ENCODE measurements around the gene ARHGAP26. TPM values are rescaled to one million over a fixed set of nuclear protein-coding genes. Genes with fewer than 3 reads are reported as not detected.

ARHGAP26 gene
- total and polyA plus RNA-seq, 2 of the 4 experiments (the other 2 are of a cell fraction) = 0.54 to 0.56 TPM

DNA sequence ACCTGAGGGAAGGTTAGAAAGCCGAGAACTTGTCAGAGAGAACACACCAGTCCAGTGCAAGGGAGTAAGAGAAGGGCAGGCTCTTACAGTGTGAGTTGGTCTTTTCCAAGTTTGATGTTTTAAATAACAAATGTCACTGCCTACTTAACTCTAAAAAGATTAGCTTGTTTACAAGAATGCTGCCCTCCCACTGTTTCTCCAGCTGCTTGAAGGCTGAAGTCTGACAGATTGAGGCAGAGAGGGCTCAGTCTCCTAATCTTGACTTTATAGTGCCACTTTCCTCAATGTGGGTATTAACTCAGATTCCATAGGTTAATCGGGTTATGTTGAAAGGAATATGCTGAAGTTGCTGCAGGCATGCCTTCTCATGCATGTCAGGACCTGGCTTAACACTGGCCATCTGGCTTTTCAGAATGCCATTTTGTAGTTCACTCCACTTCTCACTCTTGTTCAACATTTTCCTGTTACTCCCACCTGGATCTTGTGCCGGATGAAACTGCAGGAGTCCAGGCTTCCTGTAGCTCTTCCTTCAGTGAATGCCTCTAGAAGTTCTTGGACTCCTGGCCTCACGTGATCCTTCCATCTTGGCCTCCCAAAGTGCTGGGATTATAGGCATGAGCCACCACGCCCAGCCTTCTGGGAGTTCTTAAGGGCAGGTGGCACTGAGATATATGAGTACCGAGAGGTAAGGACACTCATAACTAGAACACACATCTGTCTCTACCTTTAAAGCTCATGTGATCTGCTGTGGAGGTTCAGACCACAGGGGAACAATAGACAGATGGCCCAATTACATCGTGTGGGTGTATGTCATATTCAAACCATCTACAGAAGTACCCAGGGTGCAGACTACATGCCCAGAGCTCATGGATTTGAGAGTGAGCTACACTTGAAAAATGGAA, 249.7 kb downstream of the ARHGAP26 start (continued):
- TF ChIP-seq CHD1 (IDR thresholded peaks at IDR 0.05; ENCODE audit: low read depth, low read length) = no peak
- no peak for TF ChIP-seq BHLHE40 (IDR thresholded peaks at IDR 0.05; ENCODE audit: low read depth, low read length)
- TF ChIP-seq MXI1 (IDR thresholded peaks at IDR 0.05; ENCODE audit: borderline replicate concordance, low read depth, low read length) = no peak

DNA sequence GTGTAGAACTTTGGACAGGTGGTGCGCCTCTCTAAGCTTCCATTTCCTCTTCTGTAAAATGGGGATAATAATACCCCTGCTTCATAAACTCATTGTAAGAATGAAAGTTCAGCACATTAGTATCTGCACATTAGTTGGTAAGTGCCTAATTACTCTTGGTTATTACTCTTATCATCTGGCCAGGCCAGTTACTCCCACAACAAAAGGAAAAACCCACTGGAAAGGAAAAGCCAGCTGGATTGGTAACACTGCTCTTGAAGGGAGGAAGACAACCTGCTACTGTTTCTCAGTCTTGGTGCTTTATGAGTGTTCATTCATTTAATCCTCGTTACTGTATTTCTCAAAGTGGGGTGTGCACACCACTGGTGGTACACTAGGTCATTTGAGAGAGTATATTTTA, 251.4 kb downstream of the ARHGAP26 start:
- H3K9me3 ChIP-seq (ENCODE audit: control insufficient read depth, insufficient read depth, low read length) = no peaks in the 10 kb centered on the region
- no peak overlapping the region for H3K14ac ChIP-seq (replicated peaks; ENCODE audit: low read depth, low read length)
- H3K4me1 ChIP-seq (ENCODE audit: control insufficient read depth, insufficient read depth, low read length) = peaks cover 25% of the 10 kb centered on the region
- no peak overlapping the region for H3K23ac ChIP-seq (ENCODE audit: low read depth, low read length)
- ATAC-seq (ENCODE audit: low read depth) (no peak), DNase-seq (no peak)
- no peak overlapping the region for H3K4me3 ChIP-seq (ENCODE audit: insufficient read depth, low read depth, low read length)
- no peak overlapping the region for H3K27ac ChIP-seq (ENCODE audit: insufficient read depth, low read length)
- H2AK9ac ChIP-seq (replicated peaks; ENCODE audit: low read depth, low read length, poor library complexity) = no peak overlapping the region
- no peak overlapping the region for H3K4me2 ChIP-seq (ENCODE audit: low read depth, low read length)
- no peak overlapping the region for H2BK5ac ChIP-seq (ENCODE audit: low read depth, low read length, poor library complexity, severe bottlenecking)
- H4K91ac ChIP-seq (ENCODE audit: insufficient read depth, low read depth, low read length) = no peak overlapping the region
- dilution Hi-C loops (cut with HindIII; ENCODE audit: low sequenced_read_pairs, unreplicated experiment) = no loop called here
- no peak overlapping the region for H3K56ac ChIP-seq (ENCODE audit: extremely low read depth, insufficient read depth, low read length)
- whole genome bisulfite sequencing, 2 experiments (ENCODE audit: extremely low coverage in 2 of 2, insufficient read length in 1 of 2) = no CpG with 5 or more reads among the region's 2 CpGs
- intact Hi-C loops (cut with micrococcal nuclease) = loop anchor here (10.0 kb wide), 1 partner anchor 153 kb away; no protein-coding TSS in a partner anchor
- no peak for TF ChIP-seq CEBPB (IDR thresholded peaks at IDR 0.05; ENCODE audit: low read depth, low read length)
- no peaks in the 10 kb centered on the region for H3K79me1 ChIP-seq (ENCODE audit: low read depth in 1 of 2, low read length in 2 of 2)
- no peaks in the 10 kb centered on the region for H3K36me3 ChIP-seq (ENCODE audit: control insufficient read depth, insufficient read depth, low read length)
- ChIA-PET POLR2A (ENCODE audit: unreplicated experiment) (no interaction called here), CTCF (no interaction called here)
- H4K5ac ChIP-seq (ENCODE audit: low read depth, low read length) = no peak overlapping the region
- H2AFZ ChIP-seq (replicated peaks; ENCODE audit: low read length, poor library complexity) = no peak overlapping the region
- no peaks in the 10 kb centered on the region for H3K27me3 ChIP-seq (ENCODE audit: control insufficient read depth, insufficient read depth, low read length)
- no TSS peak for BruUV-seq (replicated peaks)
- H3K9ac ChIP-seq (ENCODE audit: low read depth, low read length) = no peak overlapping the region
- no peak overlapping the region for H4K8ac ChIP-seq (ENCODE audit: low read depth in 2 of 2, low read length in 2 of 2)
- H2AK5ac ChIP-seq (ENCODE audit: low read depth, low read length) = no peak overlapping the region
- H2BK120ac ChIP-seq (ENCODE audit: low read depth, low read length) = no peak overlapping the region
- peaks cover 3% of the 10 kb centered on the region; the same call in 1 of the 2 replicates for H3K9me1 ChIP-seq (ENCODE audit: insufficient read depth, low read length)
- in situ Hi-C loops (cut with MboI; ENCODE audit: low sequenced_read_pairs) = loop anchor here (25.0 kb wide), 1 partner anchor 1166 kb away; no protein-coding TSS in a partner anchor
- H4K20me1 ChIP-seq (ENCODE audit: insufficient read depth, low read length) = no peaks in the 10 kb centered on the region
- H3K18ac ChIP-seq (ENCODE audit: low read depth, low read length) = no peak overlapping the region
- H3K4ac ChIP-seq (ENCODE audit: low read depth, low read length) = no peak overlapping the region
- H2BK15ac ChIP-seq (ENCODE audit: low read depth, low read length) = no peak overlapping the region
- H2BK20ac ChIP-seq (ENCODE audit: low read depth, low read length) = no peak overlapping the region
